Upper lobe of right lung (tissue), 1 donor: ENCODE data around the gene CD36. TPM values are rescaled to one million over a fixed set of nuclear protein-coding genes. Genes with fewer than 3 reads are reported as not detected.

Experiments used
- ATAC-seq: fragments of 200-7000 bp; cut with Tn5 transposase; one replicate; pipeline ENCODE4 v1.9.1; 2020; ENCODE audit warnings: mild to moderate bottlenecking, moderate library complexity
- DNase-seq: peaks from one replicate; pipeline ENCODE4 v3.0.0-alpha.2; 2020
- H3K27ac ChIP-seq: fragments of 200-600 bp; one replicate; pipeline ENCODE4 v1.8.0; 2022
- H3K27me3 ChIP-seq: fragments of 200-600 bp; one replicate; pipeline ENCODE4 v1.8.0; 2022; ENCODE audit warnings: mild to moderate bottlenecking
- H3K36me3 ChIP-seq: fragments of 200-600 bp; one replicate; pipeline ENCODE4 v1.8.0; 2022
- H3K4me1 ChIP-seq: fragments of 200-600 bp; one replicate; pipeline ENCODE4 v1.8.0; 2022
- H3K4me3 ChIP-seq: fragments of 200-600 bp; one replicate; pipeline ENCODE4 v1.8.0; 2022; ENCODE audit warnings: mild to moderate bottlenecking
- H3K9me3 ChIP-seq: fragments of 200-600 bp; one replicate; pipeline ENCODE4 v1.8.0; 2022
- intact Hi-C: fragments of 100-400 bp; cut with DNase I; formaldehyde crosslinking; loops from one replicate; pipeline ENCODE4 v1.11.0; 2022
- total RNA-seq: library from RNA; stranded (reverse); fragmentation: NEBNext Ultra II Directional; extraction: Animal tissue kit (Norgen Biotek cat#: 25700); gene quantifications from one replicate; pipeline ENCODE4 v1.2.1, GENCODE V29; 2021
- TF ChIP-seq, protein P1 (sequence below): fragments of 200-600 bp; IDR thresholded peaks from one replicate; pipeline ENCODE4 v1.8.0; 2022; ENCODE audit warnings: antibody characterized with exemption
- donor health status: DM: no; HTN: yes; CAD: no; lungs with severe emphysema.

CD36 gene
- total RNA-seq, 1 donor from 2014 or later: 115 TPM

DNA sequence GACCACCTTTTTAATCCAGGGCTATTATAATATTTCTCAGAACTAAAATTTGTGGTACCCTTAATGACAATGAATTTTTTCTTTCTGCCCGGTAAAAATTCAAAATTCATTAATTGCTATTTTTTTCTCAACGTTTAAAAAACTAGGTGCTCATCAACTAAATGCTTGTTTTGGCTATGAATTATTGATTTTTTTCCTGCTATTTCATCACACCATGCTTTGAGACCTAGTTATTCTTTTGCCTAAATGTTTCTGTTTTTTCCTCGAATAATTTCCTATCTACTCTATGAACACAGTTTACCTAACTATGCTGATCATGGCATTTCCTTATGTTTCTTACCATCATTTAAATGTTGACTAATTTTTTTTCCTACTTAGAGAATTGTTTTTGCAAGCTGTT is 5.6 kb upstream of the CD36 start:
- no peak overlapping the region for H3K4me3 ChIP-seq
- H3K4me1 ChIP-seq: peaks cover 56% of the 10 kb centered on the region
- no peaks in the 10 kb centered on the region for H3K9me3 ChIP-seq
- intact Hi-C loops: no loop called here
- DNase-seq (no peak), ATAC-seq (no peak)
- no peaks in the 10 kb centered on the region for H3K36me3 ChIP-seq
- TF ChIP-seq, protein P1, sequence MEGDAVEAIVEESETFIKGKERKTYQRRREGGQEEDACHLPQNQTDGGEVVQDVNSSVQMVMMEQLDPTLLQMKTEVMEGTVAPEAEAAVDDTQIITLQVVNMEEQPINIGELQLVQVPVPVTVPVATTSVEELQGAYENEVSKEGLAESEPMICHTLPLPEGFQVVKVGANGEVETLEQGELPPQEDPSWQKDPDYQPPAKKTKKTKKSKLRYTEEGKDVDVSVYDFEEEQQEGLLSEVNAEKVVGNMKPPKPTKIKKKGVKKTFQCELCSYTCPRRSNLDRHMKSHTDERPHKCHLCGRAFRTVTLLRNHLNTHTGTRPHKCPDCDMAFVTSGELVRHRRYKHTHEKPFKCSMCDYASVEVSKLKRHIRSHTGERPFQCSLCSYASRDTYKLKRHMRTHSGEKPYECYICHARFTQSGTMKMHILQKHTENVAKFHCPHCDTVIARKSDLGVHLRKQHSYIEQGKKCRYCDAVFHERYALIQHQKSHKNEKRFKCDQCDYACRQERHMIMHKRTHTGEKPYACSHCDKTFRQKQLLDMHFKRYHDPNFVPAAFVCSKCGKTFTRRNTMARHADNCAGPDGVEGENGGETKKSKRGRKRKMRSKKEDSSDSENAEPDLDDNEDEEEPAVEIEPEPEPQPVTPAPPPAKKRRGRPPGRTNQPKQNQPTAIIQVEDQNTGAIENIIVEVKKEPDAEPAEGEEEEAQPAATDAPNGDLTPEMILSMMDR: no peak
- H3K27ac ChIP-seq: no peak overlapping the region
- H3K27me3 ChIP-seq: no peaks in the 10 kb centered on the region

DNA sequence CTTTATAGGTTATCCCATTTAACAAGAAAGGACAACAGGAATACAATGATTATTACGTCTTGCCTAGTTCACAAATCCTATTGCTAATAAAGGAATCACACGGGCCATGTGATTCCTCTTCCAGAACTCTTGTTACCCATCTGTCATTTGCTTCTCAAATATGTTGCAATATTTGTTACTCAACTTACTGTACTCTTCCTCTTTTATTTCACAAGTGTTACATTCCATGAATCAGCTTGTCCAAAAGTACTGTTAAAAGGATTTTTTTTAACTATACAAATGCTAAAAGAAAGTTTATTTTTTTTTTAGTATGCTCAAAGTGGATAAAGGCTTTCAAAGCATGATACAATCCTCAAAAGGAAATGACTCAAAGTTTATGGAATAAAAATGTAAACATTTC is 3.9 kb upstream of the CD36 start:
- Histone ChIP-seq H3K4me3 (no peak overlapping the region), H3K36me3 (no peaks in the 10 kb centered on the region), H3K27ac (peak overlapping the region; percentile 8), H3K27me3 (no peaks in the 10 kb centered on the region), H3K9me3 (no peaks in the 10 kb centered on the region), H3K4me1 (peaks cover 61% of the 10 kb centered on the region)
- TF ChIP-seq, protein P1: no peak
- intact Hi-C loops: no loop called here
- no peak for DNase-seq
- peak; percentile 70 for ATAC-seq

DNA sequence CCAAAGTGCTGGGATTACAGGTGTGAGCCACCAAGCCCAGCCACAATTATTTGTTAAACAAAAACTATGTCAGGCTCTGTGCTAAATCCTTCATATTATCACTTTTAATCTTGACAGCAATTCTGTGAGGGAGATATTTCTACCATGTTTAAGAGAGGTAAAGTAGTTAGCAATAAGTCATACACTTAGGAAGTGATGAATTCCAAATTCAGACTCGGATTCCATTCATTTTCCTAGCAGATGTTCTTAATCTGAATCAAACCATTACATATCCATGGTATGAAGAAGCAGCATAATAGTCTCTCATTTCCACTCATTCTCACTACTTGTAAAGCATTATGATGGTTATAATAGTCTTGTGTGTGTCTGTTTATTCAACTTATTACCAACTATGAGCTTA is 2.9 kb upstream of the CD36 start:
- ATAC-seq: no peak
- H3K27ac ChIP-seq: no peak overlapping the region
- H3K9me3 ChIP-seq: no peaks in the 10 kb centered on the region
- intact Hi-C loops: no loop called here
- TF ChIP-seq, protein P1: no peak
- no peak overlapping the region for H3K4me3 ChIP-seq
- no peak for DNase-seq
- no peaks in the 10 kb centered on the region for H3K27me3 ChIP-seq
- no peaks in the 10 kb centered on the region for H3K36me3 ChIP-seq
- H3K4me1 ChIP-seq: peaks cover 58% of the 10 kb centered on the region

DNA sequence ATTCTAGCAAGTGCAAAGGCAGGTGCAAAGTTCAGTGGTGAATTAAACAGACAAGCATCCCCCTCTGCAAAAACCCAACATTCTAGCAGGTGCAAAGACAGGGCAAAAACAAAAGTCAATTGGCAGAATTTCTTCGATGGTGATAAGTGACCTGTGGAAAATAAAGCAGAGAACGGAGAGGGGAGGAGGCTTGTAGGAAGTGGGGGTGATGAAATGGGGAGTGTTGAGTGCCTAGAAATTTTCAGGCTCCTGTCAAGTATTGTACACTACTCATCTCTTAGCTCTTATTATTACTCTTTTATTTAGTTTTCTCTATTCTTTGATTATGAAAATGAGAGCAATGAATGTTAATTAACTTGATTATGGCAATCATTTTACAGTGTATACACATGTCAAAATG is 2.4 kb upstream of the CD36 start:
- Histone ChIP-seq H3K4me1 (peaks cover 53% of the 10 kb centered on the region), H3K9me3 (no peaks in the 10 kb centered on the region), H3K36me3 (no peaks in the 10 kb centered on the region), H3K27me3 (no peaks in the 10 kb centered on the region), H3K4me3 (no peak overlapping the region), H3K27ac (no peak overlapping the region)
- intact Hi-C loops: no loop called here
- DNase-seq (no peak), ATAC-seq (peak; percentile 53)
- TF ChIP-seq, protein P1: no peak

DNA sequence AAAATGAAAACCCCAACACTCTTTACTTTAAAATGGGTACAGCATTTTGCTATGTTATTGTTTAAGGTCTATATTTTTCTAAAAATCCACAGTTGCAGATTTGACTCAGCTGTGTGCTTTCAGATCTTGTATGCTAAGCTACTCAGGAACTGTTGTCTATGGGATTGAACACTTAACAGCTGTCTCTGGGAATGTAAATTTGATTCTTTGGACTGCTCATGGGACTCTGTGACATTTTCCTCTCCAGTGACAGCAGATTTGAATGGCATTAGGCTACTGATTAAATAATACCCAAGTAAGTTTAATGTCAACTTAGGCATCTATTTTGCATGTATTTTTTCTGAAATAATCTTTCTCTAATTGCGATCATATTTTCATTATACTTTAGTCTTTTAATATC is 1.7 kb upstream of the CD36 start:
- no peaks in the 10 kb centered on the region for H3K9me3 ChIP-seq
- TF ChIP-seq, protein P1: no peak
- intact Hi-C loops: no loop called here
- peaks cover 53% of the 10 kb centered on the region for H3K4me1 ChIP-seq
- H3K27ac ChIP-seq: peak overlapping the region; percentile 15
- no peak overlapping the region for H3K4me3 ChIP-seq
- H3K36me3 ChIP-seq: no peaks in the 10 kb centered on the region
- no peaks in the 10 kb centered on the region for H3K27me3 ChIP-seq
- ATAC-seq: no peak
- no peak for DNase-seq

DNA sequence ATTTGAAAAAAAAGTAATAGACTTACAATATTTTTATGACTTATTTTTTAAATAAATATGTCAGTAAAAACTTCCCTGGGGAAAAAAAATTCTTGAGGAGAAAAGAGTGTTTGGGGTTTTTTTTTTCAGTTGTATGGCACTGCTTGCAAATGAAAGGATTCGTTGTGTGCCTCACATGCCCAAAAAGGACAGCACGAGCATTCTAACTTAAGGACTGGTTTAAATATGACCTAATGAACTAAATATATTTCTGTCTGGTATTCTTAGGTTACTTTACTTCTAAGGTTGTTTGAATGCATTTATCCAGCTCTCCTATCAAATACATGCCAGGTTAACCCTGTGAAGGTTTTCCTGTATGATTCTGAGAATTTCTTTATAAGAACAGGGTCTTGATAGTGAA is 988 bp upstream of the CD36 start:
- TF ChIP-seq, protein P1: no peak
- Histone ChIP-seq H3K4me3 (no peak overlapping the region), H3K36me3 (no peaks in the 10 kb centered on the region), H3K4me1 (peaks cover 51% of the 10 kb centered on the region), H3K9me3 (no peaks in the 10 kb centered on the region), H3K27ac (peak overlapping the region; percentile 15), H3K27me3 (no peaks in the 10 kb centered on the region)
- intact Hi-C loops: no loop called here
- ATAC-seq (no peak), DNase-seq (no peak)
